GM21381 (cell line): ENCODE measurements around the gene AMN.

ENCODE experiments used
- ATAC-seq: cut with Tn5 transposase; IDR thresholded peaks from one replicate; pipeline ENCODE4 v1.9.1; 2021; ENCODE audit warnings: mild to moderate bottlenecking, moderate library complexity; ENCODE audit not compliant: unreplicated experiment

Gene AMN

DNA sequence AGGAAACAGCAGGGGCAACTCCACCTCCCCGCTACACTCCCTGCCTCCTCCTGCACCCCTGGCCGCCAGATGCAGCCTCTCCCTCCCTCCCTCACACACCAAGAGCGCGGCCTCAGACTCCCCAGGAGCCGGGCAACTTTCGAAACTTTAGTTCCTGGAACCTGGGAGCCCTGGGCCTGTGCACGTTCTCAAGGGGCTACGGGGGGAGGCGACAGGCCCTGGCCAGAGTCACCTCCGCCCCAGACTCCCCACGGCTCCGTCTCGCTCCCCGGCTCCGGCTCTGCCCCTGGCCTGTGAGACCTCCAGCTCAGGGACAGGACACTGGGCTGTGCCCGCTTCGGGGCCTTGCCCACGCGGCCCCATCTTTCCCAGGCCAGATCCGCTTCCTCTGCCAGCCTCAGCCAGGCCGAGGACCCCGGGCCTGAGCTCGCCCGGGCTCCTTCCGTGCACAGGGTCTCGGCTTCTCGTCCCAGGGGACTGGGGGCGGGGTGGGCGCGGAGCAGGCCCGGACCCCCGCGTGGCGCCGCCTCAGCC lies 5.5 kb downstream of the AMN start:
- ATAC-seq, result no peak

DNA sequence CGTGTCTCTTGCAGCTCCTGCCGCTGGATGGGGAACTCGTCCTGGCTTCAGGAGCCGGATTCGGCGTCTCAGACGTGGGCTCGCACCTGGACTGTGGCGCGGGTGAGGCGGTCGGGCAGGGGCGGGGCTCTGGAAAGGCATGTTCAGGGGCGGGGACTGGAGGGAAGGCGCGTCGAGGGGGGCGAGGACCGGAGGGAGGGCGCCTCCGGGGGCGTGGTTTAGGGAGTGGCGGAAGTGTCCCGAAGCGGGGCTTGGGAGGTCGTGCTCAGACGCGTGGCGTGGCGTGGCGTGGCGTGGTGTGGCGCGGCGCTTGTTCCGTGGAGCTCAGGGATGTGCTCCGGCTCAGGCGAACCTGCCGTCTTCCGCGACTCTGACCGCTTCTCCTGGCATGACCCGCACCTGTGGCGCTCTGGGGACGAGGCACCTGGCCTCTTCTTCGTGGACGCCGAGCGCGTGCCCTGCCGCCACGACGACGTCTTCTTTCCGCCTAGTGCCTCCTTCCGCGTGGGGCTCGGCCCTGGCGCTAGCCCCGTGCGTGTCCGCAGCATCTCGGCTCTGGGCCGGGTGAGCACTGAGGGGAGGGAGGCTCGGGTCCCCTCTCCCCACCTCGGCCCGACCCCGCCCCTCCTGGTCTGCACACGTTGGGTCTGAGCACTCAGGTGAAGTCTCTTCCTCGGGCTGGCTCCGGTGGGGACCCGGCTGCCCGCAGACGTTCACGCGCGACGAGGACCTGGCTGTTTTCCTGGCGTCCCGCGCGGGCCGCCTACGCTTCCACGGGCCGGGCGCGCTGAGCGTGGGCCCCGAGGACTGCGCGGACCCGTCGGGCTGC lies 6.2 kb downstream of the AMN start:
- no peak for ATAC-seq

DNA sequence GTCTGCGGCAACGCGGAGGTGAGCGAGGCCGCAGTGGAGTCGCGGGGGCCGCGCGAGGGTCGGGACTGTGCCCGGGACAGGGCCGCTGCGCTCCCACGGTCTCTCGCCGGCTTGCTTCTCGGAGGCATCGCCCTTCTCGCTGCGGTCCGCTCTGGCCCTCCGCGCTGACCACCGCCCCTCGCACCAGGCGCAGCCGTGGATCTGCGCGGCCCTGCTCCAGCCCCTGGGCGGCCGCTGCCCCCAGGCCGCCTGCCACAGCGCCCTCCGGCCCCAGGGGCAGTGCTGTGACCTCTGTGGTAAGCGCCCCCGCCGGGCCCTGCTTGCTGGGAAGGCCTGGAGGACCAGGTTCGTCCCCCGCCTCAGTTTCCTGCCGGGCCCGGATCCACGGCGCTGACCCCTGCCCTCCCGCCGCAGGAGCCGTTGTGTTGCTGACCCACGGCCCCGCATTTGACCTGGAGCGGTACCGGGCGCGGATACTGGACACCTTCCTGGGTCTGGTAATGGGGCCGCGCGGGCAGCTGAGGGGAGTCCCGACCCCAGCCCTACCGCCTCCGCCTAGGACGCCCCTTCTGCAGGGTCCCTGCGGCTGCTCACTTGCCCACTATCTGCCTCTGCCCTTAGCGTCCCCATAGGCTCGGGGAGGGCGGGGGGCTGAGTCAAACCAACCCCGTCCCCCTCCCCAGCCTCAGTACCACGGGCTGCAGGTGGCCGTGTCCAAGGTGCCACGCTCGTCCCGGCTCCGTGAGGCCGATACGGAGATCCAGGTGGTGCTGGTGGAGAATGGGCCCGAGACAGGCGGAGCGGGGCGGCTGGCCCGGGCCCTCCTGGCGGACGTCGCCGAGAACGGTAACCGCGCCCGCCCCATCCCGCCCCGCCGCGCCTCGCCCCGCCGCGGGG lies 7.0 kb downstream of the AMN start:
- no peak for ATAC-seq

DNA sequence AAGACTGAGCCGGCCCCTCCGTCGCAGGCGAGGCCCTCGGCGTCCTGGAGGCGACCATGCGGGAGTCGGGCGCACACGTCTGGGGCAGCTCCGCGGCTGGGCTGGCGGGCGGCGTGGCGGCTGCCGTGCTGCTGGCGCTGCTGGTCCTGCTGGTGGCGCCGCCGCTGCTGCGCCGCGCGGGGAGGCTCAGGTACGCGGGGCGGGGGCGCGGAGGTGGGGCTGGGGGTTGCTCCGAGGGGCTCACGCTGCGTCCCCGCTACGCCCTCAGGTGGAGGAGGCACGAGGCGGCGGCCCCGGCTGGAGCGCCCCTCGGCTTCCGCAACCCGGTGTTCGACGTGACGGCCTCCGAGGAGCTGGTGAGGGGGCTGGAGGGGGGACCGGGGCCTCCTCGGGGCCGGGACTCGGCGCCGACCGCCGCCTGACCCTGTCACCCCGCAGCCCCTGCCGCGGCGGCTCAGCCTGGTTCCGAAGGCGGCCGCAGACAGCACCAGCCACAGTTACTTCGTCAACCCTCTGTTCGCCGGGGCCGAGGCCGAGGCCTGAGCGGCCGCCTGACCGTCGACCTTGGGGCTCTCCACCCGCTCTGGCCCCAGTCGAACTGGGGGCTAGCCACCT lies 7.8 kb downstream of the AMN start:
- no peak for ATAC-seq

DNA sequence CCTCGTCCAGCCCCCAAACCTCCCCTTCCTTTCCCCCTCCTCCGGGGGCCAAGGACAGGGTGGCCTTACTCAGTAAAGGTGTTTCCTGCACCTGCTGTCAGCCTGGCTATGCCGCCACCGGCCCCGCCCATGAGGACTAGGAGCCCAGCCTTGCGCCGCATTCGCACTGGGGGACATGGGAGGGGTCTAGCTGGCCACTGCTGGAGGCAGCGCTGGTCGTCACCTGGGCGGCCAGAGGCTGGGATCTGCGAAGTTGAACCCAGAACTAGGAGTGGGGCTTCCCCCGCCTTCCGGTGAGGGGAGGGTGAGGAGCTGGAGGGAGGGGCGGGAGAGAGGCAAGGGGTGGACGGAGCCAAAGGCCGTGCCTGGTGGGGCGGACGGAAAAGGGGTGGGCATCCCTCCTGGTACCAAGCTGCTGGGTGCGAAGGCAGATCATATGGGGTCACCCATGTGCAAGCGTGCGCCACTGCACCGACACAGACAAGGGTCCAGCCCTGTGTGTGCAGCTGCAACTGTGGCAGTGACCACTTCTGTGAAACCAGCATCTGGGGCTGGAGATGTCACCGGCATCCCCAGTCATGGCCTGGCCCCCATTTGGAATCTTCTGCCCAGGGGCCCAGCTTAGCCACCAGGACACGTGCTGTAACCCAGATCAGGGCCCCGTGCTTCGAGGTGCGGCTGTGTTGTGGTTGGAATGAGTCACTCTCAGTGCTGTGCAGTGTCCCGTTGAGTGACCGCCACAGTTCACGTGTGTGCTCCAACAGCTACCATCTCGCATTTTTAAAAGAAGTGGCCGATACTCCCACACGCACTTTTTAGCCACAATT lies 8.5 kb downstream of the AMN start:
- no peak for ATAC-seq

DNA sequence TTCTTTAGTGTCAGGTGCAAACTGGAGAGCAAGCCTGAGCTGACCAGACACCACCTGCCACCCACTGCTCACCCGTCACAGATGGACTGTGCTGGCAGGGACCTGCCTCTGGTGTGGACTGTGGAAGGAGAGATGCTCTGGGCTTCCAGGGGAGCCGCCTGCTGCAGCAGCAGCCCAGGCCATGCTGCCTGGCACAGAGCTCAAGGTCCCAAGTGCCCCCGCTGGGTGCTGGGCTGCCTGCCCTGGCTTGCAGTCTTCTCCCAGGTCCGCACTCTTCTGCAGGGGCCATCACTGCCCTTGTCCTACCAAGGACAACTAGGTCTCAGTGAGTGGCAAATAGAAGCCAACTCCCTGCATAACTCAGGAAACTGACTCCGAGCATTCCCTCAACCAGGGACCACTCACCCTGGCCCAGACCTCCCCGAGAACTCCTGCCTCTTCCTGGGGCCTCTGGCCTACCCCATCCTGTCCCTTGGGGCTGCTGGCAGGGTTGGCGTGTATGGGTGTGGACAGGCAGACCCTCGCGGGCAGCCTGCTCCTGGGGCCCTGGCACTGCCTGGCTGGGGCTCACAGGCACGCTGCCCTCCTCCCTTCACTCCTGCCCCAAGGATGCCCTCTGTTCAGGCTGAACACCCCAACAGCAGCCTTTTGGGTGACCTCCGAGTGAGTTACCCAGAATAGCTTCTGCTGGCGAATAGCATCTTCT lies 9.3 kb downstream of the AMN start:
- ATAC-seq, result no peak

DNA sequence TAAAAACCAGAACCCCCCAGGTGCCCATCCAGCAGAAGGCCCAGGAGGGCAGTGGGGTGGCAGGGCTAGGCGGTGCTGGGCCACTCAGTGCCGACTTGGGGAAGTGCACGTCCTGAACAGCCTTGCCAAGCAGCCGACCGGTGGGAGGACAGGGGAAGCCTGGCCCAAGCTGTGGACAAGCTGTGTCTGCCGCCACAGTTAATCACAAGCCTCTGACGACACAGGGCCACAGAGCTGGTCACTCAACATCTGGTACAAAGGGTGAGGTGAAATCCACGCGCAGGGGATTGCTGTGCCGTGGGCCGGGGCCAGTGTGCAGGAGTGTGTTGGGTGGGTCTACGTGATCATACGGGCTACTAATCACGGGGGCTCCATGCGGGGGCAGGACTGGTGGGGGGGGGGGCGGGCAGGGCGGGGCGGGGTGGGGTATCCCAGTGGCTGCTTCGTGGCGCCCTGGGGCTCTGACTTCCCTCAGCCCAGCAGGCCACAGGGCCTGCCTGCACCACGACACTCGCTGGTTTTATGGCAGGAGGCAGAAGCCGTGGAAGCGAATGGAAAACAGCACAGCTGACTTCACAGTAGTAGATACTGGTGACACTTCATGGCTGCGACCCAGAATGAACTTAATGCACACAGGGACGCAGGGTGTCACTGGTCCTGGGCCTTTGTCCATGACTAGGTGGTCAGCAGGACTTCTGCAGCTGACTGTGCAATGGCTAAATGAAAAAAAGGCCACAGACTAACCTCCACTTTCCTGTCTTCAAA lies 10.2 kb downstream of the AMN start:
- ATAC-seq, result no peak

DNA sequence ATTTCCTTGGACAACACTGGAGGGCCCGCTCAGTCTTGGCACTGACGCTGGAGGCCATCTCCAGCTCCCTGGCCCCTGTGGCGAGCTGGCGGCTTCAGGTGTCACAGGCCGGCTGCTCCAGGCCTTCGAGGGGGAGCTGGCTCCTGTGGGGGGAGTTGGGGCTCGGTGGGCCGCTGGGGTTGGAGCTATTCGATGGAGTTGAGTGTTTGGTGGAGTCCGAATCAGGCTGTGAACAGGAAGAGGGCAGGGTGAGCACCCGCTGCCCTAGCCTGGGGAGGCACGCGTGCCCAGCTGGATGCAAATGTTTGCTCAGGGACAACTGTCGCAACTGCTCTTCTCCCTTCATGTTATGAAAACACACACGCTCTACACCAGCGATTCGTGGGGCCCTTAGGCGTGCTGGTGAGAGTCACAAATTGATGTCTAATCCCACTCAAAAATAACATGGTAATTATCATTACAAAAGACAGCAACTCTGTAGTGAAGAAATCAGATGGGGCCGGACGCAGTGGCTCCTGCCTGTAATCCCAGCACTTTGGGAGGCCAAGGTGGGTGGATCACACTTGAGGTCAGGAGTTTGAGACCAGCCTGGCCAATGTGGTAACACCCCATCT lies 11.3 kb downstream of the AMN start:
- ATAC-seq, result no peak

DNA sequence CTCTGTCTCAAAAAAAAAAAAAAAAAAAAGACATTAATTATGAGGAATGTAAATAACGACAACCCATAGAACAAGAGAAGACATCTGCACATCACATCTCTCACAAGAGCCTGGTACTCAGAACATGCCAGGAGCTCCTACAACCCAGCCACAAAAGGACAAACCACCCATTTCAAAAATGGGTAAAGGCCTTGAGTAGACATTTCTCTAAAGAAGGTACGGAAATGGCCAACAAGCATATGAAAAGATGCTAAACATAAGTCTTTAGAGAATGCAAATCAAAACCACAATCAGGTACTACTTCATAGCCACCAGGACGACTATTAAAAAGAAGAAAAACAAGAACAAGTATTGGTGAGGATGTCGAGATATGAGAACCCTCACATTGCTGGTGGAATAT lies 13.3 kb downstream of the AMN start:
- ATAC-seq, result no peak

DNA sequence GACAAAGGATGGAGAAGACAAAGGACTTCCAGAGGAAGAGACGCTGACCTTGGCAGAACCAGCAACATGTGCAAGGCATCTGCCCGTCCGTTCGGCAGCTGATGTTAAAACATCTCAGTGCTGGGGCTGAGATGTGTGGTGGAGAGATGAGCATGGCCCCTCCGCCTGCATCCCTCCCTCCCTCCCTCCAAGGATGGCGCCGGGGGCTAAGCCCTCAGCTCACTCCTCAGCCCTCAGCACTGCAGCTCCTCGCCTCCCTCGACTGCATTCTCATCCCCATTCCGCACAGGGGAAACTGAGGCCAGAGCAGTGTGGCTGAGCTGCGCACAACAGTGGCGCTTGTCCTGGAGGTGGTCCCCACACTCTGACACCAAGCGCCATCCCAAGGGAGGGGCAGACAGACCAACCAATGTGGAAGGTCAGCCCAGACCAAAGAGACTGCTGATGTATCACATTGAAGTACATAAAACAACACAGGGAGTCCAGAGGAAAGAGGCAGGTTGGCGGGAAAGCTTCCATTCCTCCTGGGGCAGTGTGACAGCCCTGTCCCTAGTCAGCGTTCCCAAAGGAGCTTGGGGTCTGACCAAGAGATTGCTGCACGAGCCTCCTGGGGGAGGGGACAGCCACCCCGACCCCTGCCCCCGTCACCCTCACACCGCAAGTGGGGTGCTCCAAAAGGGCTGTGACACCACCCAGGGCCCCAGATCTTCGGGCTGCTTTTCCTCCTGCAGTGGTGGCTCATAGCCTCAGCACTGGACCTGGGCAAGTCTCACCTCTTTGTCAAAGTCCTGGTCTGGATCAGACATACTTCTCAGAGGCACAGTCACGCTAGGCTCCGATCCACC lies 15.1 kb downstream of the AMN start:
- ATAC-seq, result no peak

DNA sequence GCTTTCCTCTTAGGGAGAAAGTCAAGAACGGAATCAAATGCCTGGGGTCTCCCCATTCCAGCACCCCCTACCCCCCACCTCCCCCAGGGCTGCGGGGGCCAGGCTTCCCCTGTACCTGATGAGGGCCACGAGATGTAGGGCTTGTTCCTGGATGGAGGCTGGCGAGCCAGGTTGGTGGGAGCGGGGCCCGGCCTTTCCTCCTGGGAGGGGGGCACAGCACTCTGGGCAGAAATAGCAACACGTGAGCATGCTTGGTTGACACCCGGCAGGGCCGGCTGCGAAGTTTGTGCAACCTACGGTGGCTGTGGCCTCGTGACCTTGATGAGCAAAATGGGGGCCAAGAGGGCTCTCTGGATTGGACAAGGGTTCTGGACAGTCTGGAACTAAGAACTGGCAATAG lies 15.7 kb downstream of the AMN start:
- no peak for ATAC-seq

DNA sequence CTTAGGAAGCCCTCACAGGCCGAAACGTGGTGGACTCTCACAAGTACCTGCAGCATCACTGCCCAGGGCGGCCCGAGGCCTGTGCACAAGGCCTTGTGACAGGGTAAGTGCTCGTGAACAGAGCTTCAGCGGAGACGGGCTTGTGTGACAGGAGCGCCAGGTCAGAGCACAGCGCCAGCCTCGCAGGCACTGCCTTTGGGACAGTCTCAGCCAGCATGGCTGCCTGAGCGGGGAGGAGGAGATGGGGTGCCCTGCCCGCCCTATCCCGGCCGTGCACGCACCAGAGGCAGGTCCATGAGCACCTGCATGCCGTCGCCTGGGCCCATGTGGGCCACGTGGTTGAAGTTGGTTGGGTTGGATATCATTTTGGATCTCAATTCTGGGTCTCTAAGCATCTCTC lies 16.9 kb downstream of the AMN start:
- no peak for ATAC-seq

DNA sequence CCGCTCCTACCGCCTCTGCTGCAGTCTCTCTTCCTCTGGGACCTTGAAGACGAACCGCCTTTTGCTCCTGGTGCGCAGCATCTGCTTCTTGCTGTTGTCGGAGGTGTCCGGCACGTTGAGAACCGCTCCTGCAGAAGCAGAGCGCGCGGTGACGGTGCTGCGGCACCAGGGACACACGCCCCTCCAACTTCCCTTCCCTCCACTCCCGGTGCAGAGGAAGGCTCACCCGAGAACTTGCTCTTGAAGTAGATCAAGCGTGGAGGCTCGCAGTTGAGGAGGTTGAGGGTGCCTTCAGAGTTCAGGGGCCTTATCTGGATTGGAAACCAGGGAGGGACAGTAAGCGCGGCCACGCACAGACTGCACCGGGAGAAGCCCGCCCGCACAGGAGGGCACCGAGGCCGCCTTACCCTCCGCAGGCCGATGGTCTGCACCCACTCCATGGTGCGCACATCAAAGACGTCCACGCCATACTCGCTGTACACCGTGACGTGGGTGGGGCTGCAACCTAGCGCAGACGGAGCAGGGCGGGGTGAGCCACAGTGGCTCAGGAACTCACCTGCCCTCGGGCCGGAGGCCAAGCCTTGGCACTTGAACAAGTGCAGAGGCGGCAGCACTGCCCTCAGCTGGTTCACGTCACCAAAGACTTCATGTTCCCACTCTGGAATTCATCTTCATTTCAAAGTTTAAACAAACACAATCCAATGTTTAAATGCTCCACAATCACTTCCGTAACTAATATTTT lies 17.5 kb downstream of the AMN start:
- ATAC-seq, result no peak

DNA sequence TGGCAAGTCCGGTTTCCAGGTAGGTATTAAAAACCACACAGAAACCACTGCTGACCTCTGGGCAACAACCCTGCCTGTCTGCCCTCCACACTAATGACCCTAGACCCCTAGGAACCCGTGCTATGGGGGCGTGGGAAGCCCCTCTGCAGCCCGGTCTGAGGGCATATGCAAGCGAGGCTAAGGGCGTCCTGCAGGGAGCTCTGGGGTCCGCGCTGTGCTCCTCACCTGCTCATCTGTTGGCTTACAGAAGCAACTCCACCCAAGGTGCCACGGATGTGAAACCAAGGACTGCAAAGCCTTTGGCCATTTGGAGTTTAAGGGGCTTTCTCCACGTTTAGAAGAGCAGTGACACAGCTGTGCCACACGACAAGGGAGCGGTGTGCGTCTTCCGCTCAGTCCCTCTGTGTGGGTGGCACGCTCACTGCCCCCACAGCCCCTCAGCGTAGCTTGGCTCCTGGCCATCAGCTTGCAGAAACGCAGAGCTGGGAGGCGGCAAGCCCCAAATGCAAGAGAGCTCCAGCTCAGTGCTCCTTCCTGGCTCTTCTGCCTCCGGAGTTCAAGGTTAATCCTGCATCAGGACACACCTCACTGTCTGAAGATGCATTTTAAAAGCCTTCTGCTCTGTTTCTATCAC lies 18.4 kb downstream of the AMN start:
- no peak for ATAC-seq

DNA sequence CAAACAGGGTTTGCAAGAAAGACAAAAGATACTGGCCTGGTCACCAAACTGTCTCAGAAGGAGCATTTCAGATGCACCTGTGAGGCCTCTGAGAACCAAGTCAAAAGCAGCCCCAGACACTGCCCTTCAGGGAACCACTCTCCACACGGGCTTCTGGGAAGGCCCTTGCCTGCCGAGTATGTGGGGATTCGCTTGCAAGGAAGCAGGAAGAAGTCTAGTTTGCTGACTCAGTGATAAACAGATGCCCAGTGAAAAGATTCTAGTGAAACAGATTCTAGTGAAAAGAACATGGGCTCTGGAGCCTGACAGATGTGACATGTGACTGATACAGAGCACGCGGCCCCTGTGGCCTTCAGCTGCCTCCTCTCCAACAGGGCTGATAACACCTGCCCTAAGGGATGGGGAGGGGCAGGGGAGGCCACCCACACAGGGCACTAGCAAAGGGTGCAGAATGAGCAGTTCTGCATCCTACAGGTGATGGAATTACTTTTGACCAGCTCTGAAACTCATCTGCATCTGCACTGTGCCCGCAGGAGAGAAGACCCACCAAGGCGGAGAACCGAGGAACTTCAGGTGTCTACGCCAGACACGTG lies 19.1 kb downstream of the AMN start:
- no peak for ATAC-seq

DNA sequence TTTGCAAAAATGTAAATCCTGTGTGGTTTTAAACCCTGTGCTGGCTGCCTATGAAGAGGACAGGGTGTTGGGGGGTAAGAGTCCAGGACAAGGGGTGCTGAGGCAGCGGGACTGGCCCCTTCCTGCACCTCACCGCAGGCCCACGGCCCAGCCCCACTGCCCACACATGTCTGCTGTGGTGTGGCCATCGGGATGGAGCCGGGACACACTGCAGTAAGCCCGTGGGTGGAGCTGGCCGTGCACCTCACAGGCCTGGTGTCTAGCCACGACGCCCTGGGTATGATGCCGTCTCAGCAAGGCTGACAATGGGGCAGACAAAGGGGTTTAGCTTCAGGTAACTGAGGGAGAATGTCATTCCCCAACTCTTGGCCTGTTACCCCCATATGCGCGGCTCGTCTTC lies 19.6 kb downstream of the AMN start:
- no peak for ATAC-seq
